ENCODE results near the gene KLF15. TPM values are rescaled to one million over a fixed set of nuclear protein-coding genes. Genes with fewer than 3 reads are reported as not detected.
A peak's percentile ranks its signal among the peaks of the same experiment; 100 is the strongest.

Gene KLF15
- total and polyA plus RNA-seq, 2 donors from 2014 or later = 22.9 to 30.0 TPM

DNA sequence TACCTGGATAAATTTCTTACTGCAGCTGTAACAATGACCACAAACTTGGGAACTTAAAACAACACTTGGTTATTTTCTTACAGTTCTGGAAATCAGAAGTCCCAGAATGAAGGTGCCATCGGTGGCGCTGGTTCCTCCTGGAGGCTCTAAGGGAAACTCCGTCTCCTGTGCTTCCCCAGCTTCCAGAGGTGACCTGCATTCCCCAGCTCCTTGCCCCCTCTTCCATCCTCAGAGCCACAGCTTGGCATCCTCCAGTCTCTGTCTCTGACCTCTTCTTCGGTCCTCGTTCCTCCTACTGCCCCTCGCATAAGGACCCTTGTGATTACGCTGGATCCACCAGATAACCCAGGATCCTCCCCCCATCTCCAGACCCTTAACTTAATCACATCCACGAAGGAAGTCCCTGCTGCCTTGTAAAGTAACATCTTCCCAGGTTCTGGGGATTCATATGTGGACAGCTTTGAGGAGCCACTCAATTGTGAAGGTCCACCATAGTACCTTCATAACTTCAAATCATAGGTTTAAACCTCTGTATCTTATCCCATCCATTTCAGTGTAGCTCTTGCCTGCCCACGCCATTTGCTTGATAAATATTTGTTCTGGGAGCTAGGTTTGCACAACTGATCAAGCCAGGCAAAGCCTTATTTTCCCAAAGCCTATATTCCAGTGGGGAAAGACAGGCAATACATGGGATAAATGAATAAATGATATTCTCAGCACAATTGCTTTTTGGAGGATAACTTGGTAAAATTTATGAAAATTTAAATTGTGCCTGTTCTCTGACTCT, 34.8 kb downstream of the KLF15 start:
- H3K27ac ChIP-seq (ENCODE audit: low read depth in 2 of 2, low read length in 2 of 2) = no peak overlapping the region
- DNase-seq (peak in 2 of 5 donors; percentile 11 to 13), FAIRE-seq (no peak)
- no peaks in the 10 kb centered on the region for H3K36me3 ChIP-seq (ENCODE audit: control insufficient read depth in 2 of 3, insufficient read depth in 3 of 3, low read length in 3 of 3)
- intact Hi-C loops (cut with DNase I) = no loop called here
- no peak overlapping the region for H3K9ac ChIP-seq (ENCODE audit: low read length in 3 of 3)
- TF ChIP-seq, protein P1, sequence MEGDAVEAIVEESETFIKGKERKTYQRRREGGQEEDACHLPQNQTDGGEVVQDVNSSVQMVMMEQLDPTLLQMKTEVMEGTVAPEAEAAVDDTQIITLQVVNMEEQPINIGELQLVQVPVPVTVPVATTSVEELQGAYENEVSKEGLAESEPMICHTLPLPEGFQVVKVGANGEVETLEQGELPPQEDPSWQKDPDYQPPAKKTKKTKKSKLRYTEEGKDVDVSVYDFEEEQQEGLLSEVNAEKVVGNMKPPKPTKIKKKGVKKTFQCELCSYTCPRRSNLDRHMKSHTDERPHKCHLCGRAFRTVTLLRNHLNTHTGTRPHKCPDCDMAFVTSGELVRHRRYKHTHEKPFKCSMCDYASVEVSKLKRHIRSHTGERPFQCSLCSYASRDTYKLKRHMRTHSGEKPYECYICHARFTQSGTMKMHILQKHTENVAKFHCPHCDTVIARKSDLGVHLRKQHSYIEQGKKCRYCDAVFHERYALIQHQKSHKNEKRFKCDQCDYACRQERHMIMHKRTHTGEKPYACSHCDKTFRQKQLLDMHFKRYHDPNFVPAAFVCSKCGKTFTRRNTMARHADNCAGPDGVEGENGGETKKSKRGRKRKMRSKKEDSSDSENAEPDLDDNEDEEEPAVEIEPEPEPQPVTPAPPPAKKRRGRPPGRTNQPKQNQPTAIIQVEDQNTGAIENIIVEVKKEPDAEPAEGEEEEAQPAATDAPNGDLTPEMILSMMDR (IDR thresholded peaks at IDR 0.05; ENCODE audit: borderline replicate concordance, extremely low read depth, insufficient read depth) = no peak
- H3K4me3 ChIP-seq (ENCODE audit: low read length in 3 of 3) = no peak overlapping the region
- H3K9me3 ChIP-seq (ENCODE audit: control insufficient read depth in 2 of 3, insufficient read depth in 1 of 3, low read length in 3 of 3) = no peaks in the 10 kb centered on the region
- peaks cover 0 to 2% (median 0%) of the 10 kb centered on the region in 3 donors for H3K4me1 ChIP-seq (ENCODE audit: control insufficient read depth in 2 of 3, insufficient read depth in 2 of 3, low read depth in 1 of 3, low read length in 3 of 3)
- H3K27me3 ChIP-seq (ENCODE audit: control insufficient read depth, insufficient read depth, low read length) = no peaks in the 10 kb centered on the region

DNA sequence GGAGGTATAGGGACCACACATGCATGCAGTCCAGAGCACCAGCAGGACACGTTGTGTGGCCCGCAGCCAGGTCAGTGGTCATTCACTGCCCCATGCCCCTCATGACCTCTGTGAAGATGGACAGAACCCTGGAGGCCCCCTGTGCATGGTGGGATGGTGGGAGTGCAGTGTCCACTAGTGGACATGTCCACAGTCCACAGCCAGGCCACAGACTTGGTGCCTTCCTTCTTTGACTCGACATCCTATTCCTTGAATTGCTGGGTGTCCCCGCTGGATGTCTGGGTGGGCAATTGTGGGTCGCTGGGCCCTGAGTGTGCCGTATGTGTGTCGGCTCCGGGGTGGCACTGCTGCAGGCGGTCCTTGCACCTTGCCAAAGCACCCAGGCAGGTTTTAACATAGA, 35.7 kb downstream of the KLF15 start:
- intact Hi-C loops (cut with DNase I) = no loop called here
- no peak for FAIRE-seq
- TF ChIP-seq, protein P1 (IDR thresholded peaks at IDR 0.05; ENCODE audit: borderline replicate concordance, extremely low read depth, insufficient read depth) = no peak

DNA sequence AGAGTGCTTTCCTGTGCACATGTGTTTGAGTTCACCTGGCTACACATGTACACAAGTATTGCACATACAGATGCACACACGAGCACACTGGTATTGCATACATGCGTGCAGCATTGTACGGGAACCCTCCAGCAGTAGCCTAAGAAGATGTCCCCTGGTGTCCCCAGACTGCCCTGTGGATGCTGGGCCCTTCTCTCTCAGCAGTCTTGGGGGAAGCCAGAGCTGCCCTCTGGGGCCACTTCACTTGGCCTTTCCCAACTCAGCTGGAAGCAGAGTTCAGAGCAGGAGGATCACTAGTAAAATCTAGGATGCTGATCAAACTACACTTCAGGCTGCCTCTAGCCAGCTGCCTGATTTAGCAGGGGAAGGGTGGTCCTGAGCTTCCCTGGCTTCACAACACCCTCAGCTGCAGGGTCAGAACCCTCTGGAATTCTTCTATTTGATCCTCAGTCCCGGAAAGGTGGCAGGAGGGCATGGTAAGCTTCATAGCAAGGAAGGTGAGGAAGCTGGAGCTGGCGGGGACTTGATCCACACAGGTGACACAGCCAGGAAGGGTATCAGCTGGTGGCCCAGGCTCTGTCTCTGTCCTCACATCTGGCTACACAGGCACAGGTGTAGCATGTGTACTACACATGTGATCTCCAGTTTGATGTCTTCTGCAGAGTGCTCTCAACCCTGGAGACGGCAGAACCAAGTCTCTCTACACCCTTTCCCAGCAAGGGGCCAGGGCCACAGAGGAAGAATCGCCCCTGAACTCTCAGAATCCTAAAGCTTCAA, 36.5 kb downstream of the KLF15 start:
- Histone ChIP-seq H3K9me3 (ENCODE audit: control insufficient read depth in 2 of 3, insufficient read depth in 1 of 3, low read length in 3 of 3) (no peaks in the 10 kb centered on the region), H3K4me3 (ENCODE audit: low read length in 3 of 3) (no peak overlapping the region), H3K27ac (ENCODE audit: low read depth in 2 of 2, low read length in 2 of 2) (no peak overlapping the region), H3K36me3 (ENCODE audit: control insufficient read depth in 2 of 3, insufficient read depth in 3 of 3, low read length in 3 of 3) (no peaks in the 10 kb centered on the region), H3K4me1 (ENCODE audit: control insufficient read depth in 2 of 3, insufficient read depth in 2 of 3, low read depth in 1 of 3, low read length in 3 of 3) (peaks cover 0 to 10% (median 0%) of the 10 kb centered on the region in 3 donors), H3K9ac (ENCODE audit: low read length in 3 of 3) (no peak overlapping the region), H3K27me3 (ENCODE audit: control insufficient read depth, insufficient read depth, low read length) (no peaks in the 10 kb centered on the region)
- TF ChIP-seq, protein P1 (IDR thresholded peaks at IDR 0.05; ENCODE audit: borderline replicate concordance, extremely low read depth, insufficient read depth) = no peak
- intact Hi-C loops (cut with DNase I) = no loop called here
- DNase-seq = peak in 3 of 5 donors; percentile 4 to 26 (median 11)
- no peak for FAIRE-seq

More for the DNA sequence above, 35.7 kb downstream of the KLF15 start:
- Histone ChIP-seq H3K4me1 (ENCODE audit: control insufficient read depth in 2 of 3, insufficient read depth in 2 of 3, low read depth in 1 of 3, low read length in 3 of 3) (peaks cover 0 to 6% (median 0%) of the 10 kb centered on the region in 3 donors), H3K27me3 (ENCODE audit: control insufficient read depth, insufficient read depth, low read length) (no peaks in the 10 kb centered on the region), H3K9ac (ENCODE audit: low read length in 3 of 3) (no peak overlapping the region), H3K9me3 (ENCODE audit: control insufficient read depth in 2 of 3, insufficient read depth in 1 of 3, low read length in 3 of 3) (no peaks in the 10 kb centered on the region), H3K4me3 (ENCODE audit: low read length in 3 of 3) (no peak overlapping the region), H3K27ac (ENCODE audit: low read depth in 2 of 2, low read length in 2 of 2) (no peak overlapping the region), H3K36me3 (ENCODE audit: control insufficient read depth in 2 of 3, insufficient read depth in 3 of 3, low read length in 3 of 3) (no peaks in the 10 kb centered on the region)
- peak in 3 of 5 donors; percentile 6 to 48 (median 16) for DNase-seq

Measured in kidney (tissue), 14 donors.